Trophoblast cell (in vitro differentiated cells and primary cell): ENCODE results near the gene OR5T3. TPM values are rescaled to one million over a fixed set of nuclear protein-coding genes. Genes with fewer than 3 reads are reported as not detected.
"Not testable (repeated sequence)": the region's sequence is repeated elsewhere in the genome, so short reads cannot be mapped to it uniquely, and the experiment has no call there.

Source experiments
- DNase-seq, 2 donors: peaks; one replicate each; pipeline ENCODE4 v3.0.0-alpha.2; 2016
- H2AFZ ChIP-seq: 2 replicates; pipeline ENCODE4 v1.6.1; 2013; ENCODE audit warnings: low read length, moderate library complexity, mild to moderate bottlenecking; ENCODE audit not compliant: insufficient read depth, poor library complexity
- H2AK5ac ChIP-seq: 2 replicates; pipeline ENCODE4 v1.6.1; 2013; ENCODE audit warnings: mild to moderate bottlenecking, low read length
- H2BK120ac ChIP-seq: 2 replicates; pipeline ENCODE4 v1.6.1; 2013; ENCODE audit warnings: low read length, mild to moderate bottlenecking, moderate library complexity; ENCODE audit not compliant: insufficient read depth, poor library complexity
- H2BK12ac ChIP-seq: 2 replicates; pipeline ENCODE4 v1.6.1; 2013; ENCODE audit warnings: mild to moderate bottlenecking, low read length, moderate library complexity
- H2BK5ac ChIP-seq: 2 replicates; pipeline ENCODE4 v1.6.1; 2013; ENCODE audit warnings: low read length, low read depth, moderate library complexity, mild to moderate bottlenecking; ENCODE audit not compliant: poor library complexity
- H3K14ac ChIP-seq: 2 replicates; pipeline ENCODE4 v1.6.1; 2013; ENCODE audit warnings: mild to moderate bottlenecking, low read length
- H3K18ac ChIP-seq: 2 replicates; pipeline ENCODE4 v1.6.1; 2013; ENCODE audit warnings: mild to moderate bottlenecking, low read length
- H3K23ac ChIP-seq: 2 replicates; pipeline ENCODE4 v1.6.1; 2013; ENCODE audit warnings: low read length
- H3K27ac ChIP-seq: 2 replicates; pipeline ENCODE4 v1.5.1; 2013; ENCODE audit warnings: low read depth, mild to moderate bottlenecking, inconsistent platforms, low read length, moderate library complexity
- H3K27me3 ChIP-seq: 2 replicates; pipeline ENCODE4 v1.6.1; 2013; ENCODE audit warnings: inconsistent platforms, mild to moderate bottlenecking, low read length, moderate library complexity; ENCODE audit not compliant: insufficient read depth
- H3K36me3 ChIP-seq, 2 experiments: 1 replicate in 1 of 2; 2 replicates in 1 of 2; pipeline ENCODE4 v1.6.1; 2013; ENCODE audit warnings: low read length in 2 of 2, mild to moderate bottlenecking in 2 of 2, moderate library complexity in 1 of 2; ENCODE audit not compliant: insufficient read depth in 2 of 2, control insufficient read depth in 1 of 2
- H3K4ac ChIP-seq: 2 replicates; pipeline ENCODE4 v1.6.1; 2013; ENCODE audit warnings: low read depth, mild to moderate bottlenecking, low read length, moderate library complexity
- H3K4me1 ChIP-seq, 2 experiments: 1 replicate in 1 of 2; 2 replicates in 1 of 2; pipeline ENCODE4 v1.6.1; 2013; ENCODE audit warnings: low read length in 2 of 2, mild to moderate bottlenecking in 2 of 2, moderate library complexity in 1 of 2; ENCODE audit not compliant: insufficient read depth in 2 of 2, control insufficient read depth in 1 of 2
- H3K4me2 ChIP-seq: 2 replicates; pipeline ENCODE4 v1.6.1; 2013; ENCODE audit warnings: inconsistent platforms, mild to moderate bottlenecking, low read length, moderate library complexity
- H3K4me3 ChIP-seq: 2 replicates; pipeline ENCODE4 v1.5.1; 2013; ENCODE audit warnings: mild to moderate bottlenecking, low read depth, low read length, inconsistent platforms
- H3K79me1 ChIP-seq: one replicate; pipeline ENCODE4 v1.6.1; 2013; ENCODE audit warnings: low read length
- H3K79me2 ChIP-seq: 2 replicates; pipeline ENCODE4 v1.6.1; 2013; ENCODE audit warnings: low read length, mild to moderate bottlenecking; ENCODE audit not compliant: control insufficient read depth, insufficient read depth, poor library complexity
- H3K9ac ChIP-seq: 2 replicates; pipeline ENCODE4 v1.6.1; 2013; ENCODE audit warnings: mild to moderate bottlenecking, low read length
- H3K9me3 ChIP-seq: 2 replicates; pipeline ENCODE4 v1.6.1; 2013; ENCODE audit warnings: low read depth, mild to moderate bottlenecking, control low read depth, inconsistent platforms, low read length; ENCODE audit not compliant: insufficient read depth
- H4K12ac ChIP-seq: 2 replicates; pipeline ENCODE4 v1.6.1; 2013; ENCODE audit warnings: low read depth, mild to moderate bottlenecking, low read length, moderate library complexity
- H4K8ac ChIP-seq: 2 replicates; pipeline ENCODE4 v1.6.1; 2013; ENCODE audit warnings: low read depth, mild to moderate bottlenecking, low read length, moderate library complexity
- H4K91ac ChIP-seq: one replicate; pipeline ENCODE4 v1.6.1; 2013; ENCODE audit warnings: low read depth, mild to moderate bottlenecking, low read length, moderate library complexity
- WGBS: extraction: QIAGEN DNeasy Blood & Tissue Kit; methylation state at CpG from one replicate; pipeline ENCODE4 v1.1.7; 2013; ENCODE audit warnings: missing lambda C conversion rate; ENCODE audit not compliant: insufficient read length, insufficient coverage; ENCODE audit errors: extremely low coverage; 5-methylcytosine and 5-hydroxymethylcytosine counted together
- polyA plus RNA-seq: library from polyadenylated mRNA; stranded (reverse); fragments of 200-250 nt; gene quantifications from 2 replicates; pipeline ENCODE4 v1.2.3, GENCODE V29; 2013

The OR5T3 gene
- not detected in 2 replicates for polyA plus RNA-seq

GRCh38 chr11:56251954-56252353 lies at the start of gene OR5T3:
TSS of gene OR5T3 (plus strand) at chr11:56252254. CDS start at chr11:56252254, 0 bp downstream.
- Histone ChIP-seq H3K18ac (no peak within 1 kb of the TSS), H4K12ac (no peak within 1 kb of the TSS), H2AK5ac (no peak within 1 kb of the TSS), H3K9ac (no peak within 1 kb of the TSS), H3K4ac (no peak within 1 kb of the TSS), H3K36me3 (no peaks in the 10 kb centered on the region), H3K79me2 (no peaks in the 10 kb centered on the region), H2BK120ac (no peak within 1 kb of the TSS), H4K91ac (no peak within 1 kb of the TSS), H3K4me2 (no peak within 1 kb of the TSS), H2AFZ (no peak within 1 kb of the TSS), H3K4me1 (no peaks in the 10 kb centered on the region), H3K27me3 (no peaks in the 10 kb centered on the region), H3K27ac (no peak within 1 kb of the TSS), H3K4me3 (no peak within 1 kb of the TSS), H3K14ac (no peak within 1 kb of the TSS), H4K8ac (no peak within 1 kb of the TSS), H2BK12ac (no peak within 1 kb of the TSS), H3K9me3 (no peaks in the 10 kb centered on the region), H3K23ac (no peak within 1 kb of the TSS), H3K79me1 (no peaks in the 10 kb centered on the region), H2BK5ac (no peak within 1 kb of the TSS)
- DNase-seq: no peak

- Histone ChIP-seq H3K27ac (no peak overlapping the region), H3K79me2 (no peaks in the 10 kb centered on the region), H3K4ac (no peak overlapping the region), H2AK5ac (no peak overlapping the region), H3K79me1 (no peaks in the 10 kb centered on the region), H3K36me3 (no peaks in the 10 kb centered on the region), H3K23ac (no peak overlapping the region), H3K14ac (no peak overlapping the region), H3K18ac (no peak overlapping the region), H2BK5ac (no peak overlapping the region), H3K4me2 (no peak overlapping the region), H2BK12ac (no peak overlapping the region), H2BK120ac (no peak overlapping the region), H2AFZ (no peak overlapping the region), H3K9ac (no peak overlapping the region), H4K12ac (no peak overlapping the region), H4K91ac (no peak overlapping the region), H3K9me3 (peaks cover 2% of the 10 kb centered on the region), H3K27me3 (no peaks in the 10 kb centered on the region), H3K4me1 (no peaks in the 10 kb centered on the region), H3K4me3 (no peak overlapping the region), H4K8ac (no peak overlapping the region)
- no CpG with 5 or more reads among the region's 1 CpG for WGBS
- DNase-seq: no peak
Observed at GRCh38 chr11:56207790-56208189, 44.3 kb upstream of the OR5T3 start.

GRCh38 chr11:56214537-56214936 lies 37.5 kb upstream of the OR5T3 start:
- no peak overlapping the region for H3K4me2 ChIP-seq
- no peak overlapping the region for H3K4ac ChIP-seq
- H3K27me3 ChIP-seq: no peaks in the 10 kb centered on the region
- no peak overlapping the region for H2BK12ac ChIP-seq
- H3K27ac ChIP-seq: no peak overlapping the region
- no peak overlapping the region for H3K18ac ChIP-seq
- no peak overlapping the region for H3K14ac ChIP-seq
- no peak overlapping the region for H3K23ac ChIP-seq
- H2AFZ ChIP-seq: no peak overlapping the region
- no peak overlapping the region for H2BK120ac ChIP-seq
- H4K91ac ChIP-seq: no peak overlapping the region
- WGBS: no CpG with 5 or more reads among the region's 2 CpGs
- H2AK5ac ChIP-seq: no peak overlapping the region
- H3K9ac ChIP-seq: no peak overlapping the region
- no peaks in the 10 kb centered on the region for H3K79me1 ChIP-seq
- no peaks in the 10 kb centered on the region for H3K9me3 ChIP-seq
- no peak overlapping the region for H4K12ac ChIP-seq
- no peak overlapping the region for H3K4me3 ChIP-seq
- no peaks in the 10 kb centered on the region for H3K79me2 ChIP-seq
- no peak for DNase-seq
- no peaks in the 10 kb centered on the region for H3K36me3 ChIP-seq
- no peak overlapping the region for H4K8ac ChIP-seq
- H2BK5ac ChIP-seq: no peak overlapping the region
- no peaks in the 10 kb centered on the region for H3K4me1 ChIP-seq

GRCh38 chr11:56219735-56220134 lies 32.3 kb upstream of the OR5T3 start:
- H3K36me3 ChIP-seq, H3K4me1 ChIP-seq, H4K8ac ChIP-seq, H2BK120ac ChIP-seq, H3K14ac ChIP-seq, H3K4me3 ChIP-seq, H3K79me2 ChIP-seq, H3K27me3 ChIP-seq, H2AK5ac ChIP-seq, H3K4ac ChIP-seq, H2BK12ac ChIP-seq, H4K12ac ChIP-seq, H3K9me3 ChIP-seq, H4K91ac ChIP-seq, H2AFZ ChIP-seq, DNase-seq, H3K18ac ChIP-seq, H3K23ac ChIP-seq, H3K79me1 ChIP-seq, H3K27ac ChIP-seq, H3K4me2 ChIP-seq, H3K9ac ChIP-seq, H2BK5ac ChIP-seq: not testable (repeated sequence)
- no CpG with 5 or more reads among the region's 5 CpGs for WGBS
